Measurements from ENCODE around the gene IGSF9B. TPM values are rescaled to one million over a fixed set of nuclear protein-coding genes. Genes with fewer than 3 reads are reported as not detected.

IGSF9B gene
- total and polyA plus RNA-seq, 9 of the 15 experiments (the other 6 are each of a cell fraction or from before 2014, with no cell fraction given): 0.09 TPM; not detected in 8

GRCh38 chr11:134004496-134005172, 47.9 kb upstream of the IGSF9B start:
- CTCF ChIA-PET (ENCODE audit: low intra/inter-chr PET ratio): interaction anchor here (0.6 kb wide), 1 partner anchor 569 kb away, joined by 9 read pairs; no protein-coding TSS in a partner anchor
- in situ Hi-C loops (cut with MboI) (no loop called here), intact Hi-C loops (cut with micrococcal nuclease) (no loop called here)
- WGBS (ENCODE audit: insufficient coverage, low coverage, missing lambda C conversion rate): 0% methylated on average over 10 of the region's 10 CpGs
- Histone ChIP-seq H3K9me3 (replicated peaks; ENCODE audit: control insufficient read depth, insufficient read depth, low read depth, low read length) (no peaks in the 10 kb centered on the region), H3K36me3 (ENCODE audit: control insufficient read depth, insufficient read depth, low read length) (no peaks in the 10 kb centered on the region), H3K27ac (ENCODE audit: extremely low read depth, low read depth, low read length) (no peak overlapping the region), H3K4me3 (no peak overlapping the region), H3K27me3 (ENCODE audit: control insufficient read depth in 2 of 2, insufficient read depth in 2 of 2, low read length in 2 of 2) (peaks cover 12 to 29% of the 10 kb centered on the region in 2 experiments; a peak in 4 of 5 replicates), H3K9ac (ENCODE audit: insufficient read depth in 1 of 2, low read depth in 2 of 2, low read length in 2 of 2) (no peak overlapping the region), H3K9me1 (ENCODE audit: control insufficient read depth, insufficient read depth, low read length) (no peaks in the 10 kb centered on the region), H2AFZ (ENCODE audit: low read depth, low read length) (no peak overlapping the region), H3K79me2 (ENCODE audit: control insufficient read depth, insufficient read depth, low read length) (no peaks in the 10 kb centered on the region), H4K20me1 (replicated peaks; ENCODE audit: control insufficient read depth, insufficient read depth, low read length) (no peaks in the 10 kb centered on the region), H3K4me2 (ENCODE audit: insufficient read depth, low read length) (no peak overlapping the region), H3K4me1 (replicated peaks in 1 of 2; ENCODE audit: control insufficient read depth in 2 of 2, insufficient read depth in 2 of 2, low read length in 2 of 2) (no peaks in the 10 kb centered on the region)
- TF ChIP-seq HDAC2 (IDR thresholded peaks at IDR 0.05): no peak
- no peak for TF ChIP-seq SMARCA5 (IDR thresholded peaks at IDR 0.05)
- TF ChIP-seq, protein P1, sequence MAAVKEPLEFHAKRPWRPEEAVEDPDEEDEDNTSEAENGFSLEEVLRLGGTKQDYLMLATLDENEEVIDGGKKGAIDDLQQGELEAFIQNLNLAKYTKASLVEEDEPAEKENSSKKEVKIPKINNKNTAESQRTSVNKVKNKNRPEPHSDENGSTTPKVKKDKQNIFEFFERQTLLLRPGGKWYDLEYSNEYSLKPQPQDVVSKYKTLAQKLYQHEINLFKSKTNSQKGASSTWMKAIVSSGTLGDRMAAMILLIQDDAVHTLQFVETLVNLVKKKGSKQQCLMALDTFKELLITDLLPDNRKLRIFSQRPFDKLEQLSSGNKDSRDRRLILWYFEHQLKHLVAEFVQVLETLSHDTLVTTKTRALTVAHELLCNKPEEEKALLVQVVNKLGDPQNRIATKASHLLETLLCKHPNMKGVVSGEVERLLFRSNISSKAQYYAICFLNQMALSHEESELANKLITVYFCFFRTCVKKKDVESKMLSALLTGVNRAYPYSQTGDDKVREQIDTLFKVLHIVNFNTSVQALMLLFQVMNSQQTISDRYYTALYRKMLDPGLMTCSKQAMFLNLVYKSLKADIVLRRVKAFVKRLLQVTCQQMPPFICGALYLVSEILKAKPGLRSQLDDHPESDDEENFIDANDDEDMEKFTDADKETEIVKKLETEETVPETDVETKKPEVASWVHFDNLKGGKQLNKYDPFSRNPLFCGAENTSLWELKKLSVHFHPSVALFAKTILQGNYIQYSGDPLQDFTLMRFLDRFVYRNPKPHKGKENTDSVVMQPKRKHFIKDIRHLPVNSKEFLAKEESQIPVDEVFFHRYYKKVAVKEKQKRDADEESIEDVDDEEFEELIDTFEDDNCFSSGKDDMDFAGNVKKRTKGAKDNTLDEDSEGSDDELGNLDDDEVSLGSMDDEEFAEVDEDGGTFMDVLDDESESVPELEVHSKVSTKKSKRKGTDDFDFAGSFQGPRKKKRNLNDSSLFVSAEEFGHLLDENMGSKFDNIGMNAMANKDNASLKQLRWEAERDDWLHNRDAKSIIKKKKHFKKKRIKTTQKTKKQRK (IDR thresholded peaks at IDR 0.05; ENCODE audit: borderline replicate concordance, low read depth, low read length): no peak
- TF ChIP-seq TCF3 (CRISPR knock-in tag; IDR thresholded peaks at IDR 0.05): no peak
- no peak for TF ChIP-seq RBM14 (IDR thresholded peaks at IDR 0.05; ENCODE audit: borderline replicate concordance, insufficient read depth, low read depth, low read length)
- no peak for TF ChIP-seq MEIS2 (IDR thresholded peaks at IDR 0.05; ENCODE audit: partially characterized antibody)
- TF ChIP-seq TRIM28 (IDR thresholded peaks at IDR 0.05): no peak
- no peak for TF ChIP-seq ARHGAP35 (IDR thresholded peaks at IDR 0.05; ENCODE audit: partially characterized antibody)
- TF ChIP-seq SETDB1 (IDR thresholded peaks at IDR 0.05; ENCODE audit: low read length): no peak
- no peak for TF ChIP-seq SIN3B (IDR thresholded peaks at IDR 0.05; ENCODE audit: low read depth)
- TF ChIP-seq PHF8 (IDR thresholded peaks at IDR 0.05; ENCODE audit: borderline replicate concordance, low read length): no peak
- no peak for TF ChIP-seq TAF1 (IDR thresholded peaks at IDR 0.05; ENCODE audit: control insufficient read depth, extremely low read depth, insufficient read depth, low read length, severe bottlenecking)
- TF ChIP-seq ZNF217 (CRISPR knock-in tag; IDR thresholded peaks at IDR 0.05): no peak
- no peak for TF ChIP-seq ZNF431 (CRISPR knock-in tag; IDR thresholded peaks at IDR 0.05)
- no peak for FAIRE-seq
- DNase-seq (ENCODE audit: extremely low read depth in 1 of 4, low spot score in 3 of 4): no peak
- POLR2A ChIA-PET: no interaction called here
- BruUV-seq (replicated peaks): no TSS peak
- ATAC-seq: no peak
